GM19452 (cell line): ENCODE measurements around the gene TMEM163.
"Not testable (repeated sequence)": the region's sequence is repeated elsewhere in the genome, so short reads cannot be mapped to it uniquely, and the experiment has no call there.

Experiments used
- ATAC-seq: cut with Tn5 transposase; IDR thresholded peaks from one replicate; pipeline ENCODE4 v1.9.1; 2021; ENCODE audit not compliant: unreplicated experiment

The TMEM163 gene

GRCh38 chr2:134539981-134540380 lies 178.8 kb downstream of the TMEM163 start:
- ATAC-seq: no peak

GRCh38 chr2:134537702-134538101 lies 181.1 kb downstream of the TMEM163 start:
- no peak for ATAC-seq

DNA sequence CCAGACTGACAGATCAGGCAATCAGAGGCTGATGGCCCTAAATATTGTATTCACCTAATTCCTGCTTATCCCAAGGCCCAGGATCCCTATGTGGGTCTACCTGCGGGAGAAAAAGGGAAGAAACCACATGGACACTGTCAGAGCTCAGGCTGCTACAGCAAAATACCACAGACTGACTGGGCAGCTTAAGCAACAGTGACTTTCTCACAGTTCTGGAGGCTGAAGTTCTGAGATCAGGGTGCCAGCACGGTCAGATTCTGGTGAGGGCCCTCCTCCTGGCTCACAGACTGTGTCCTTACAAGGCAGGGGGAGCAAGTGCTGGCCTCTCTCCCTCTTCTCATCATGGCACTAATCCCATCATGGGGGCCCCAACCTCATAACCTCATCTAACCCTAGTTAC lies 181.7 kb downstream of the TMEM163 start:
- no peak for ATAC-seq

DNA sequence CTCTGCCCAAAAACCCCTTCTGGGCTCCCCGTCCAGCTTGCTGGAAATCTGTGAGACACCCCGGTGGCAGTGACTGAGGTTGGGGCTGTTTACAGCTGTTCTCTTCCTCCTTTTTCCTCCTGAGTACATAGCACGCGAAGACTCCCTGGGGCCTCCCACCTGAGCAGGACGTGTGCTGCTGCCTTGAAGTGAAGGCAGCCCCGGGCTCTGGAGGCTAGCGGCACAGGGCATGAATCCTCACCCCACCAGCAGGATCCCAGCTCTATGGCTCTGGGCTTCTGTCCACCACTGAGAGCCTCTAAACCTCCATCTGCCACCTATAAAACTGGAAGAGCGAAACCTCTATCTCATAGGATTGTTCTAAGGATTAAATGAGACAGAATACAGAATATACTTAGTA lies 182.5 kb downstream of the TMEM163 start:
- ATAC-seq: no peak

DNA sequence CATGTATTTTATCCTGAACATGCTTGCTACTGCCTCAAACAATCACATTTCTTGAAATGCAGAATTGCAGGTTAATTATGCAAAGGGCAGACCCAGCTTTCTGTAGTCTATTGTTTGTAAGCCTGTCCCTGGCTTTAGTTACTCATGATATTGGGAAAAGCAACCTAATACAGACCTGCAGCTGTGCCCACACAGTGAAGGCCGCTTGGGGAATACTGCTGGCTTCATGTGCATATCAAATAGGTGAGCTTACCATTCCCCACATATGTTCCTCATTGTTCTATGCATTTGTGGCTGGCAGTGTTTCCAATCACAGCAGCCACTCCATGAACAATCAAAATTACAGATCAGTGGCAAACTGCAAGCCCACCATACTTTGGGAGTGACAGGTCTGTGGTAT lies 186.3 kb downstream of the TMEM163 start:
- no peak for ATAC-seq

DNA sequence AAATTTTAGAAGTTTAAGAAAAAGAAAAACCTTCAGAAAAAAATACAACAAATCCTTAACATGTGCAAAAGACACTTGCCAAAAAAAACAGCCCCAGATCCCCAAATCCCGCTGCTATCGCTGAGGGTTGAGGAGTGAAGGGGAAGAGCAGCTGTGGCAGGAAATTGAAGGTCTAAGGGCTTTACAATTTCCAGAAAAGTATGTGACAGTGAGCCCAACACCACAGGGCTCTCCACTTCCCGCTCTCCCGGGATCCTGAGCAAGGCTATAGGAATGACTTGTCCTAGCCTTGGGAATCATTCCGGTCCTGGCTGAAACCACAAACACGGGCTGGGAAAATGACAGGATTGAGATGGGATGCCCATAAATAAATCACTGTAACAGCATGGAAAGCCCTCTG lies 191.4 kb downstream of the TMEM163 start:
- no peak for ATAC-seq

GRCh38 chr2:134522496-134523455 lies 196.0 kb downstream of the TMEM163 start:
- ATAC-seq: no peak

DNA sequence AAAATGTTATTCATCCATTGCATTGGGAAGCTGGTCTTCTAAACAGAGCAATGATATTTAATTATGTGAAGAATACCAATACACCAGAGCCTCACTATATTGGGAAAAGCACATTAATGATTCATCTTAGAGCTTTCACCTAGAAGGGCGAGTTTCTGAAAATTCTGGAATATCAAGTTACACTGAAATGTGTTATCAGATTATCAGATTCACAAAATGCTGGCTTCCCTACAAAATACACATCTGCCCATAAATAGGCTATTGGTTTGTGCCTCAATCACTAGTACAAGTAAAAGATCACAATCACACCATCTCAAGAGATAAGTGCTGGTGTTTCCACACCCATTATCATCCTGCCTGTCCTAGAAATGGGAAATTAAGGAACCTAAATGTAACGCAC lies 200.7 kb downstream of the TMEM163 start:
- ATAC-seq: no peak

- no peak for ATAC-seq
These were observed 203.7 kb downstream of the TMEM163 start for GRCh38 chr2:134515137-134515536.

DNA sequence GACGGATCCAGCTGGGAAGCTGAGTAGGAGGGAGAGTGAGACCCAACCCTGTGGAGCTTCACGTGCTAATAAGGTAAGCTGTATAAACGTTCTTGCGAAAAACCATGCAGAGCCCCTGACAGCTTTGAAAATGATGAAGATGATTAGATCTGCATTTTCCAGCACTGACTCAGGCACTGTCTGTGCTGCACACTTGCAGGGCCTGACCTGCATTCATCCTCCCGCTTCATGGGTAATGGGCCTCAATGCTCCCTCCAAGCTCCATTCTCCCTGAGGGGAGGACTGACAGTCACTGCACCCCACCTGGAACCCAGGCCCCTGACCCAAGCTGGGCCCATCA lies 205.4 kb downstream of the TMEM163 start:
- ATAC-seq: no peak

DNA sequence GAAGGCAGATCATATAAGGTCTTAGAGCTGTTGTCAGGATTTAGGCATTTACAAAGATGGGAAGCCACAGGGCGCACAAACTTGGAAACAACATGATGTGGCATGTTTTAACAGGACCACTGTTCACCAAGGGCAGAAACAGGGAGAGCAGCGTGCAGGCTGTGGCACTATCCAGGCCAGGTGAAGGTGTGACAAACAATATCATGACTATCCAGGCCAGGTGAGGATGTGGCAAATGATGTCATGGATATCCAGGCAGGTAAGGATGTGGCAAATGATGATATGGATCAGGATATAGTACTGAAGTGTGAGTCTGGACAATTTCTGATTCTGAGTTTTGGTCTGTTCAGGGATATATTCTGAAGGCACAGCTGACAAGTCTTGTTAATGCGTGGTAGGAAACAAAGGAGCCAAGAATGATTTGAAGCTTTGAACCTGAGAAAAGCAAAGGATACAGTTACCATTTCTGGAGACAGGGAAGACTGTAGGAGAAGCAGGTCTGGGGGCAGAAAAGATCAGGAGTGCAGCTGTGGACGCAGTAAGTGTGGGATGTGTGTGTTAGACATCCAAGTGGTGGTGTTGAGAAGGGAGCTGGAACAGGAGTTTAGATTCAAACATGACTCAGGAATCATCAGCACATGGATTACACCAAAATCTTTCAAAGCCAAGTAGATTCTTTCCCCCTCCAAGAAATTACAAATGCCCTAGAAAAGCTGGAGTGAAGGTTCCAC lies 205.9 kb downstream of the TMEM163 start:
- no peak for ATAC-seq

GRCh38 chr2:134508391-134508790 lies 210.4 kb downstream of the TMEM163 start:
- ATAC-seq: no peak

DNA sequence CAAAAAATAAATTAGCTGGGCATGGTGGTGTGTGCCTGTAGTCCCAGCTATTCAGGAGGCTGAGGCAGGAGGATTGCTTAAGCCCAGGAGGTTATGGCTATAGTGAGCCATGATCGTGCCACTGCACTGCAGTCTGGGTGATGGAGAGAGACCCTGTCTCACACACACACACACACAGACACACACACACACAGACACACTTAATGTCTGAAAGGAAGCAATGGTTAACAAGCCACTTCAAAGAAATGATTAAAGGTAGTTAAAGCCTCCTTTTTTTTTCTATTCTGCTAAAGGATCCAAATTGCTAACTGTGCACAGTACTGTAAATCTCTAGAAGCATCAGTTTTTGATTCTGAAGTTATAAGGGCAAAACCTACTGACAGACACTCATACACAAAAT lies 211.1 kb downstream of the TMEM163 start:
- ATAC-seq: no peak

DNA sequence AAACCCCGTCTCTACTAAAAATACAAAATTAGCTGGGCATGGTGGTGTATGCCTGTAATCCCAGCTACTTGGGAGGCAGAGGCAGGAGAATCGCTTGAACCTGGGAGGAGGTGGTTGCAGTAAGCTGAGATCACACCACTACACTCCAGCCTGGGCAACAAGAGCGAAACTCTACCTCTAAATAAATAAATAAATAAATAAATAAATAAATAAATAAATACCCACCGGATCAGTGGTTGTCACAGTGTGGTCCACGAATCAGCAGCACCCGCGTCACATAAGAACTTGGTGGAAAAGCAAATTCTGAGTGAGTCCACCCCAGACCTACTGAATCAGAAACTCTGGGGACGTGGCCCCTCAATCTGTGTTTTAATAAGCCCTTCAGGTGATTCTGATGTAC lies 211.6 kb downstream of the TMEM163 start:
- not testable (repeated sequence) for ATAC-seq

DNA sequence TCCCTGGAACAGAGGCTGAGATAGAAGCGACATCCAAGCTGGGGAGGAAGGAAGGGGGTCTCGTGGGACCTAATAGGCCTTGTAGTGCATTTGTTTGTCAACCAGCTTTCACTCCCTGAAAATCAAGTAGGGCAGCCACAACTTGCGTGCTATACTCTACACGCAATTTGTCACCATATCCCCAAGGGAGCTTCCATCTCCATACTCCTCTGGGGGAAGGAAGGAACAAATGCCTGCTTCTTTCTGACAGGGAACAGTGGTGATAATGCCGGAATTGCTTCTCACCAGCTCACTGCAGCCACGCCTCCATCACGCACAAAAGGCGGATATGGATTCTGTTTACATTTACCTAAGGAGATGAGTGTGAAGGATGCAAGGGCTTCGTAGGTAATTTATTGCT lies 213.4 kb downstream of the TMEM163 start:
- no peak for ATAC-seq

DNA sequence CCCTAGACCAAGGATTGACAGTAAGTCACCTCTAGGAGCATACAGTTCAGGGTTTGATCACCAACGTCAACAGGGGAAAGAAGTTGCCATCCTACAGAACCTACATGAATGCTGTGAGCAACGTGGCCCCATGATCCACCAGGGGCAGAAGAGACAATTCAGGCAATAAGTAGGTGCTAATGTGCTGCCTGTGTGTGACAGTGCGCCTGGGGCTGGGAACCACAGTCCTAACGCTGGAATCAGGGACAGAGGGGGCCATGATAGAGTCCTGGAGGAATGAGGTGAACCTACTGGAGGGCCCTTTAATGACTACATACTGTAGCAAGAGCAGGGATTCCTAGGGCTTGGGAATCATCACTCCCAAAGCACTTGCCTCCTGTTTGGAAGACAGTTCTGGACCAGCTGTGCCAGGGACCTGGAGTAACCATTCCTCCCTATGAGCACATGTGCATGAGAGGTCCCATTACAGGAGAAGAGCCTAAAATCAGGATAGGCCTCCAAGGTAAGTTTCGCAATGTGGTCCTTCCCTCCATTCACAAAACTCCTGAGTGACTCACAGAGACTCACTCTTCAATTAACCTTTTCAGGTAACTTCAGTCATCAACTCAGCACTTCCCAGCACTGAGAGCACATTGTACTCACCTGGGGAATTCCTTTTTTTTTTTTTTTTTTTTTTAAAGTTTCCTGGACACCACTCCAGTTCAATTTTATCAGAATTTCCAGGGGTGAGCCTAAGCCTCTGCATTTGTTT lies 214.0 kb downstream of the TMEM163 start:
- ATAC-seq: no peak

DNA sequence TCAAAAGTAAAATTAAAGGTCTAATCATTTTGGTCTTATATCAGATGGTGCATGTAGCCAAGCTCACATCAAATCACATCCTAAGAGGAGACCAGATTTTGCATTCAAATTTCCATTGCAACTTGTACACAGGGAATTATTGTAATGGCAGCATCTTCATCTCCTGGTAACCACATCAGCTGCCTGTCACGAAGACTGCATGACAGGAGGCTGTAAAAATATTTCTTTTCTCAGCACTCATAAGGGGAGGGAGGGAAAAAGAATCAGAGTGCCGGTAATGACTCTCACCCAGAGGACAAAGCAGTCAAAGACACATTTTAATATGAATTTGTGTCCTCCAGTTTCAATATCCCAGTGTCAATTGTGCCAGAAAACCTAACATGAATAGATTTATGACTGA lies 216.7 kb downstream of the TMEM163 start:
- ATAC-seq: no peak

- ATAC-seq: no peak
These were observed 217.2 kb downstream of the TMEM163 start for GRCh38 chr2:134501476-134502091.

GRCh38 chr2:134500211-134500935 lies 218.4 kb downstream of the TMEM163 start:
- no peak for ATAC-seq

GRCh38 chr2:134499307-134499926 lies 219.4 kb downstream of the TMEM163 start:
- ATAC-seq: no peak
